ENCODE results near the gene PARP3.

PARP3 gene

DNA sequence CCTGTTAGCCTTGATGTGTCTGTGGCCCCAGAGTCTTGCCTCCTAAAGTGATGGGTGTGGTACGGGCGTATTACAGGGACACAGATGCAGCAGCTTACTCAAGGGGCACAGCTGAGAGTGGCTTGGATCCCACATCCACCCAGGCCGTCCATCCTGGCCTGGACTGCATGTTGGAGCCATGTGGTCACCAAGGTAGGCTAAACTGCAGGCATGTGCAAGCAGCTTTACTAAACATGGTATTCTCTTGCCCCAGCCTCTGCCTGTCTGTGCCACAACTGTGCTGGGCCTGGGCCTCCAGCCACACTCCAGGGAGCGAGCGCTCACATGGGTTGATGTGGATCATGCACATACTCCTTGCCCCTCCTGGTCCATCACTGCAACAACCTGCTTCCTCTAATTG is 7.0 kb downstream of the PARP3 start:
- Histone ChIP-seq H3K4me1 (ENCODE audit: control insufficient read depth in 2 of 2, insufficient read depth in 2 of 2, low read length in 2 of 2) (no peaks in the 10 kb centered on the region), H3K27me3 (ENCODE audit: control insufficient read depth in 2 of 2, insufficient read depth in 2 of 2, low read length in 2 of 2) (no peaks in the 10 kb centered on the region), H3K27ac (ENCODE audit: low read depth in 2 of 2, low read length in 2 of 2) (no peak overlapping the region), H3K9ac (ENCODE audit: low read depth in 1 of 2, low read length in 2 of 2) (no peak overlapping the region), H3K9me3 (ENCODE audit: control insufficient read depth in 2 of 2, low read length in 2 of 2) (no peaks in the 10 kb centered on the region), H3K4me3 (ENCODE audit: low read length in 2 of 2) (no peak overlapping the region), H3K36me3 (ENCODE audit: control insufficient read depth in 2 of 2, insufficient read depth in 2 of 2, low read length in 2 of 2) (peaks cover 3% of the 10 kb centered on the region in 2 donors)

DNA sequence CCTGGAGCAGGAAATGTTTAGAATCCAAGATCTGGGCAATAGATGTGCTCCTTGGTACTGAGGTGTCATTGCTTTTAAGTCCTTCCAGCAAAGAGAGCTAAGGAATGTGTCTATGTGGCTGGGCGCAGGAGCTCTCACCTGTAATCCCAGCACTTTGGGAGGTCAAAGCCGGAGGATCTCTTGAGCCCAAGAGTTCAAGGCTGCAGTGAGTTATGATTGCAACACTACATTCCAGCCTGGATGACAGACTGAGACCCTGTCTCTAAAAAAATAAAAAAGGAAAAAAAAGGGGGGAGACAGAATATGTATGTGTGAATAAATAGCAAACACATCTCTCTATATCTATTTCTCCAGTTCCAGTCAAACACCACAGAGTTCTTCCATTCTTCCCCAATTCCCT is 8.7 kb downstream of the PARP3 start:
- no peak overlapping the region for H3K9ac ChIP-seq (ENCODE audit: low read depth in 1 of 2, low read length in 2 of 2)

GRCh38 chr3:51953445-51953844 is 11.3 kb downstream of the PARP3 start:
- Histone ChIP-seq H3K9me3 (ENCODE audit: control insufficient read depth in 2 of 2, low read length in 2 of 2) (no peaks in the 10 kb centered on the region), H3K4me1 (ENCODE audit: control insufficient read depth in 2 of 2, insufficient read depth in 2 of 2, low read length in 2 of 2) (no peaks in the 10 kb centered on the region), H3K9ac (ENCODE audit: low read depth in 1 of 2, low read length in 2 of 2) (no peak overlapping the region), H3K36me3 (ENCODE audit: control insufficient read depth in 2 of 2, insufficient read depth in 2 of 2, low read length in 2 of 2) (no peaks in the 10 kb centered on the region), H3K27me3 (ENCODE audit: control insufficient read depth in 2 of 2, insufficient read depth in 2 of 2, low read length in 2 of 2) (peaks cover 0 to 7% of the 10 kb centered on the region in 2 donors), H3K4me3 (ENCODE audit: low read length in 2 of 2) (no peak overlapping the region), H3K27ac (ENCODE audit: low read depth in 2 of 2, low read length in 2 of 2) (no peak overlapping the region)

More for the DNA sequence above, 8.7 kb downstream of the PARP3 start:
- Histone ChIP-seq H3K27me3 (ENCODE audit: control insufficient read depth in 2 of 2, insufficient read depth in 2 of 2, low read length in 2 of 2) (peaks cover 0 to 7% of the 10 kb centered on the region in 2 donors), H3K4me3 (ENCODE audit: low read length in 2 of 2) (no peak overlapping the region), H3K9me3 (ENCODE audit: control insufficient read depth in 2 of 2, low read length in 2 of 2) (no peaks in the 10 kb centered on the region), H3K4me1 (ENCODE audit: control insufficient read depth in 2 of 2, insufficient read depth in 2 of 2, low read length in 2 of 2) (no peaks in the 10 kb centered on the region), H3K36me3 (ENCODE audit: control insufficient read depth in 2 of 2, insufficient read depth in 2 of 2, low read length in 2 of 2) (peaks cover 0 to 2% of the 10 kb centered on the region in 2 donors), H3K27ac (ENCODE audit: low read depth in 2 of 2, low read length in 2 of 2) (no peak overlapping the region)

GRCh38 chr3:51954105-51954504 is 11.9 kb downstream of the PARP3 start:
- no peak overlapping the region for H3K27ac ChIP-seq (ENCODE audit: low read depth in 2 of 2, low read length in 2 of 2)

DNA sequence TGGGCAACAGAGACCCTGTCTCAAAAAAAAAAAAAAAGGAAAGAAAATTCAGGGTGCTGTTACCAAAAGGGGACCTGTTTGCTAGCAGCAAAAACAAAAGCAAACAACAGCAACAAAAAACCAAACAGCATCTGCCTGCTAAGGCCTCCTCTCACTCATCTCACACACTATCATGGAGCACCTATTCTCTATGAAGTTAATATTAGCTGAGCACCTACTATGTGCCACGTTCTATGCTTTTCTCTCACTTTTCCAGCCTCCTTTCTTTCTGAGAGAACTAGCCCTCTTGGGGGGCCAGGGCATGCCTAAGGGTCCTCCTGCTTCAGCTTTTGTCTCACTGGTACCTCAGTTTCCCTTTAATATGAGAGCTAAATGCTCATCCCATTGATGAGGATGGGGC is 12.6 kb downstream of the PARP3 start:
- H3K27ac ChIP-seq (ENCODE audit: low read depth in 2 of 2, low read length in 2 of 2): no peak overlapping the region
- no peak overlapping the region for H3K9ac ChIP-seq (ENCODE audit: low read depth in 1 of 2, low read length in 2 of 2)
- H3K36me3 ChIP-seq (ENCODE audit: control insufficient read depth in 2 of 2, insufficient read depth in 2 of 2, low read length in 2 of 2): peaks cover 0 to 2% of the 10 kb centered on the region in 2 donors
- H3K27me3 ChIP-seq (ENCODE audit: control insufficient read depth in 2 of 2, insufficient read depth in 2 of 2, low read length in 2 of 2): peaks cover 0 to 7% of the 10 kb centered on the region in 2 donors
- no peaks in the 10 kb centered on the region for H3K4me1 ChIP-seq (ENCODE audit: control insufficient read depth in 2 of 2, insufficient read depth in 2 of 2, low read length in 2 of 2)
- H3K9me3 ChIP-seq (ENCODE audit: control insufficient read depth in 2 of 2, low read length in 2 of 2): no peaks in the 10 kb centered on the region
- H3K4me3 ChIP-seq (ENCODE audit: low read length in 2 of 2): no peak overlapping the region

More at GRCh38 chr3:51954105-51954504, 11.9 kb downstream of the PARP3 start:
- H3K36me3 ChIP-seq (ENCODE audit: control insufficient read depth in 2 of 2, insufficient read depth in 2 of 2, low read length in 2 of 2): peaks cover 0 to 1% of the 10 kb centered on the region in 2 donors
- H3K4me1 ChIP-seq (ENCODE audit: control insufficient read depth in 2 of 2, insufficient read depth in 2 of 2, low read length in 2 of 2): no peaks in the 10 kb centered on the region
- no peaks in the 10 kb centered on the region for H3K9me3 ChIP-seq (ENCODE audit: control insufficient read depth in 2 of 2, low read length in 2 of 2)
- H3K4me3 ChIP-seq (ENCODE audit: low read length in 2 of 2): no peak overlapping the region
- H3K27me3 ChIP-seq (ENCODE audit: control insufficient read depth in 2 of 2, insufficient read depth in 2 of 2, low read length in 2 of 2): peaks cover 0 to 7% of the 10 kb centered on the region in 2 donors
- no peak overlapping the region for H3K9ac ChIP-seq (ENCODE audit: low read depth in 1 of 2, low read length in 2 of 2)

GRCh38 chr3:51955175-51955892 is 13.2 kb downstream of the PARP3 start, which contains the start of gene GPR62:
GPR62 (plus strand) TSS chr3:51955381; CDS start chr3:51955653, 272 bp downstream.
- Histone ChIP-seq H3K27me3 (ENCODE audit: control insufficient read depth in 2 of 2, insufficient read depth in 2 of 2, low read length in 2 of 2) (peaks cover 0 to 7% of the 10 kb centered on the region in 2 donors), H3K36me3 (ENCODE audit: control insufficient read depth in 2 of 2, insufficient read depth in 2 of 2, low read length in 2 of 2) (peaks cover under 1 to 2% of the 10 kb centered on the region in 2 donors), H3K4me1 (ENCODE audit: control insufficient read depth in 2 of 2, insufficient read depth in 2 of 2, low read length in 2 of 2) (no peaks in the 10 kb centered on the region), H3K9me3 (ENCODE audit: control insufficient read depth in 2 of 2, low read length in 2 of 2) (no peaks in the 10 kb centered on the region), H3K9ac (ENCODE audit: low read depth in 1 of 2, low read length in 2 of 2) (peak within 1 kb of the TSS in 1 of 2 donors; percentile 49), H3K4me3 (ENCODE audit: low read length in 2 of 2) (peak within 1 kb of the TSS; percentile 44 to 48), H3K27ac (ENCODE audit: low read depth in 2 of 2, low read length in 2 of 2) (peak within 1 kb of the TSS in 1 of 2 donors; percentile 32)

DNA sequence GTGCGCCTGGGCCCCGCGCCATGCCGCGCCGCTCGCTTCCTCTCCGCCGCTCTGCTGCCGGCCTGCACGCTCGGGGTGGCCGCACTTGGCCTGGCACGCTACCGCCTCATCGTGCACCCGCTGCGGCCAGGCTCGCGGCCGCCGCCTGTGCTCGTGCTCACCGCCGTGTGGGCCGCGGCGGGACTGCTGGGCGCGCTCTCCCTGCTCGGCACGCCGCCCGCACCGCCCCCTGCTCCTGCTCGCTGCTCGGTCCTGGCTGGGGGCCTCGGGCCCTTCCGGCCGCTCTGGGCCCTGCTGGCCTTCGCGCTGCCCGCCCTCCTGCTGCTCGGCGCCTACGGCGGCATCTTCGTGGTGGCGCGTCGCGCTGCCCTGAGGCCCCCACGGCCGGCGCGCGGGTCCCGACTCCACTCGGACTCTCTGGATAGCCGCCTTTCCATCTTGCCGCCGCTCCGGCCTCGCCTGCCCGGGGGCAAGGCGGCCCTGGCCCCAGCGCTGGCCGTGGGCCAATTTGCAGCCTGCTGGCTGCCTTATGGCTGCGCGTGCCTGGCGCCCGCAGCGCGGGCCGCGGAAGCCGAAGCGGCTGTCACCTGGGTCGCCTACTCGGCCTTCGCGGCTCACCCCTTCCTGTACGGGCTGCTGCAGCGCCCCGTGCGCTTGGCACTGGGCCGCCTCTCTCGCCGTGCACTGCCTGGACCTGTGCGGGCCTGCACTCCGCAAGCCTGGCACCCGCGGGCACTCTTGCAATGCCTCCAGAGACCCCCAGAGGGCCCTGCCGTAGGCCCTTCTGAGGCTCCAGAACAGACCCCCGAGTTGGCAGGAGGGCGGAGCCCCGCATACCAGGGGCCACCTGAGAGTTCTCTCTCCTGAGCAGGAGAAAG is 14.0 kb downstream of the PARP3 start:
- H3K4me3 ChIP-seq (ENCODE audit: low read length in 2 of 2): peak overlapping the region; percentile 44 to 48
- peak overlapping the region in 1 of 2 donors; percentile 49 for H3K9ac ChIP-seq (ENCODE audit: low read depth in 1 of 2, low read length in 2 of 2)
- peaks cover 2% of the 10 kb centered on the region in 2 donors for H3K36me3 ChIP-seq (ENCODE audit: control insufficient read depth in 2 of 2, insufficient read depth in 2 of 2, low read length in 2 of 2)
- peak overlapping the region in 1 of 2 donors; percentile 32 for H3K27ac ChIP-seq (ENCODE audit: low read depth in 2 of 2, low read length in 2 of 2)
- H3K4me1 ChIP-seq (ENCODE audit: control insufficient read depth in 2 of 2, insufficient read depth in 2 of 2, low read length in 2 of 2): no peaks in the 10 kb centered on the region
- H3K9me3 ChIP-seq (ENCODE audit: control insufficient read depth in 2 of 2, low read length in 2 of 2): no peaks in the 10 kb centered on the region
- H3K27me3 ChIP-seq (ENCODE audit: control insufficient read depth in 2 of 2, insufficient read depth in 2 of 2, low read length in 2 of 2): peaks cover 0 to 7% of the 10 kb centered on the region in 2 donors

DNA sequence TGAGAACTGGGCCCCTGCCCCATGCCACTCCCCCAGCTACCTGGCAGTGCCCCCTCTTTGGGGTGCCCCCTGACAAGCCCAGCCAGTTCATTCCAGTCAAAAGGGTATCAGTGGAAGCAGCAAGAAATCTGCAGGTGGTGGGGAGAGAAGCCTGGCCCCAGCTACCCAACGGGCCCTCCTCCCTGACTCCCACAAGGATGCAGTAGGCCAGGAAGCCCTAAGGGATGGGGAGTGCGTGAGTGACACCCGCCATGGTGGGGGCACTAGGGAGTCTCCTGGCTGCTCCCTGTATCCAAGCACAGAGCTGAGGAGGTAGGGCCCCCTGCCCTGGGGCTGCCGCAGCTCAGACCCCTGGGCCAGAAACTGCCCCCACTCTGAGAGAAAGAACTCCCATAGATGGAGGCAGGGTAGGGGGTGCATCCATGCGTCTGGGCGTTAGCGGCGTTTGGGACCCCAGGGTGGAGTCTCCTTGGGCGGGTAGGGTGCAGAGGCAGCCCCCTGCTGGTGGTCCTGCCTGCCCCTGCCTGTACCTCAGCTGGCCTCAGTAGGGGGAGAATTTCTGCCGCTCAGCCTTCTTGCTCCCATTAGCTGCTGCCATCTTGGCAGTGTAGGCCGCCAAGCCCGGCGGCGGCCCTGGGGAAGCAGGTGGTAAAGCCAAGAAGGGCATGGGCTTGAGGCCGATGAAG is 15.5 kb downstream of the PARP3 start:
- Histone ChIP-seq H3K9ac (ENCODE audit: low read depth in 1 of 2, low read length in 2 of 2) (no peak overlapping the region), H3K36me3 (ENCODE audit: control insufficient read depth in 2 of 2, insufficient read depth in 2 of 2, low read length in 2 of 2) (peaks cover 2% of the 10 kb centered on the region in 2 donors), H3K9me3 (ENCODE audit: control insufficient read depth in 2 of 2, low read length in 2 of 2) (no peaks in the 10 kb centered on the region), H3K4me3 (ENCODE audit: low read length in 2 of 2) (no peak overlapping the region), H3K27ac (ENCODE audit: low read depth in 2 of 2, low read length in 2 of 2) (no peak overlapping the region), H3K4me1 (ENCODE audit: control insufficient read depth in 2 of 2, insufficient read depth in 2 of 2, low read length in 2 of 2) (no peaks in the 10 kb centered on the region), H3K27me3 (ENCODE audit: control insufficient read depth in 2 of 2, insufficient read depth in 2 of 2, low read length in 2 of 2) (peaks cover 0 to 7% of the 10 kb centered on the region in 2 donors)

- Histone ChIP-seq H3K9me3 (ENCODE audit: control insufficient read depth in 2 of 2, low read length in 2 of 2) (no peaks in the 10 kb centered on the region), H3K27ac (ENCODE audit: low read depth in 2 of 2, low read length in 2 of 2) (no peak overlapping the region), H3K9ac (ENCODE audit: low read depth in 1 of 2, low read length in 2 of 2) (no peak overlapping the region), H3K36me3 (ENCODE audit: control insufficient read depth in 2 of 2, insufficient read depth in 2 of 2, low read length in 2 of 2) (peaks cover 2% of the 10 kb centered on the region in 2 donors), H3K4me3 (ENCODE audit: low read length in 2 of 2) (no peak overlapping the region), H3K4me1 (ENCODE audit: control insufficient read depth in 2 of 2, insufficient read depth in 2 of 2, low read length in 2 of 2) (no peaks in the 10 kb centered on the region), H3K27me3 (ENCODE audit: control insufficient read depth in 2 of 2, insufficient read depth in 2 of 2, low read length in 2 of 2) (peaks cover 0 to 7% of the 10 kb centered on the region in 2 donors)
These were observed 16.7 kb downstream of the PARP3 start for GRCh38 chr3:51958603-51959521.
